Measurements from ENCODE around the gene SCARB1. TPM values are rescaled to one million over a fixed set of nuclear protein-coding genes. Genes with fewer than 3 reads are reported as not detected.

SCARB1 gene
- total RNA-seq, 2 experiments from 2014 or later: 5.3 to 6.2 TPM

GRCh38 chr12:124853781-124854636 is 9.7 kb downstream of the SCARB1 start:
- H3K4me1 Mint-ChIP-seq: peaks cover 16% of the 10 kb centered on the region
- ChIA-PET CTCF (interaction anchor here (0.7 to 2.0 kb wide), 3 partner anchors 9 to 53 kb away, joined by 3 to 7 read pairs (median 5); no protein-coding TSS in a partner anchor), POLR2A (no interaction called here)
- no peaks in the 10 kb centered on the region for H3K27me3 Mint-ChIP-seq
- H3K9me3 Mint-ChIP-seq: no peaks in the 10 kb centered on the region
- no peaks in the 10 kb centered on the region for H3K36me3 Mint-ChIP-seq (ENCODE audit: low read depth)
- no peak overlapping the region for H3K27ac Mint-ChIP-seq
- H3K4me3 Mint-ChIP-seq: no peak overlapping the region
- no peak for DNase-seq

DNA sequence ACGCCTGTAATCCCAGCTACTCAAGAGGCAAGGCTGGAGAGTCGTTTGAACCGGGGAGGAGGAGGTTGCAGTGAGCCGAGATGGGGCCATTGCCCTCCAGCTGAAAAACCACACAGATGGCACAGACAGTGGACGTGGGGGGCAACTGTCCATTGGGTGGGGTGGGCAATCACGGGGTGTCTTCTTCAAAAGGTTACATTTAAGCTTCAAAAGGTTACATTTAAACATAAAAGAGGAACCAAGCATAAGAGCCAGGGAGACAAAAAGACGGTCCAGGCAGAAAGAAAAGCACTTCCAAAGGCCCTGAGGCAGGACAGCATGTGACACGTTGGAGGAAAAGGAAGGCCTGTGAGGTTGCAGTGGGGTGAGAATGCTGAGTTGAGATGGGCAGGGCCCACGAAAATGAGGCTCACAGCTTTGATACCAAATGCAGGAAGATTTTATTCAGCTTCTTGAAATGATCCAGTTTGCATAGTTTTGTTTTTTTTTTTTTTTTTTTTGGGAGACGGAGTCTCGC is 10.7 kb downstream of the SCARB1 start:
- no peak overlapping the region for H3K27ac Mint-ChIP-seq
- ChIA-PET POLR2A (no interaction called here), CTCF (interaction anchor here (0.6 to 2.0 kb wide), 4 partner anchors 10 to 254 kb away, joined by 3 to 7 read pairs (median 4); no protein-coding TSS in a partner anchor)
- DNase-seq: no peak
- H3K4me1 Mint-ChIP-seq: peaks cover 16% of the 10 kb centered on the region
- H3K27me3 Mint-ChIP-seq: no peaks in the 10 kb centered on the region
- no peaks in the 10 kb centered on the region for H3K9me3 Mint-ChIP-seq
- no peak overlapping the region for H3K4me3 Mint-ChIP-seq
- H3K36me3 Mint-ChIP-seq (ENCODE audit: low read depth): no peaks in the 10 kb centered on the region

- ChIA-PET CTCF (interaction anchor here (0.6 to 1.3 kb wide), 2 partner anchors 54 to 253 kb away, joined by 3 to 7 read pairs; no protein-coding TSS in a partner anchor), POLR2A (no interaction called here)
- no peaks in the 10 kb centered on the region for H3K36me3 Mint-ChIP-seq (ENCODE audit: low read depth)
- H3K9me3 Mint-ChIP-seq: no peaks in the 10 kb centered on the region
- DNase-seq: peak; percentile 10
- H3K4me3 Mint-ChIP-seq: no peak overlapping the region
- H3K27ac Mint-ChIP-seq: no peak overlapping the region
- H3K27me3 Mint-ChIP-seq: no peaks in the 10 kb centered on the region
- peaks cover 16% of the 10 kb centered on the region for H3K4me1 Mint-ChIP-seq
These were observed 11.3 kb downstream of the SCARB1 start for GRCh38 chr12:124852329-124852831.

GRCh38 chr12:124851342-124851741 is 12.3 kb downstream of the SCARB1 start:
- Mint-ChIP-seq H3K4me1 (peaks cover 16% of the 10 kb centered on the region), H3K9me3 (no peaks in the 10 kb centered on the region), H3K4me3 (no peak overlapping the region), H3K36me3 (ENCODE audit: low read depth) (no peaks in the 10 kb centered on the region), H3K27me3 (no peaks in the 10 kb centered on the region), H3K27ac (no peak overlapping the region)
- no peak for DNase-seq
- POLR2A ChIA-PET: no interaction called here
- CTCF ChIA-PET: no interaction called here

DNA sequence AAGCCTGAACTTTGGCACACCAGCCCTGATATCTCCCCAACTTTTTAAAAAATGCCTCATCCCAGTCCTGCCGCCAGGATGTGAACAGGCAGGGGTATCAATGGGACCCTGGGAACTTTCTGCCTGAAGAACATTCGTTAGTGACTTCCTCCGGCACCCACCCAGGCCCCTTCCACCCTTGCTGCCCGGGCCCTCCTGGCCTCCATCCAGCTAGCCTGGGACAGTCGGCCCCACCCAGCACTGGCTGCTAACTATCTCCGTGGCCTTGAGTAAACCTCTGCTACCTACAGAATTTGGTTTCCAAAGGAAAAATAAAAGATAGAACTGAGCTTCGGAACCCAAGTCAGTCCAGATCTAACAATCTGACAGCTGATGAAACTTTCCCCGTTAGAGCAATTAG is 14.3 kb downstream of the SCARB1 start:
- DNase-seq: no peak
- Mint-ChIP-seq H3K4me3 (no peak overlapping the region), H3K27me3 (no peaks in the 10 kb centered on the region), H3K4me1 (peaks cover 11% of the 10 kb centered on the region), H3K9me3 (no peaks in the 10 kb centered on the region), H3K27ac (no peak overlapping the region), H3K36me3 (ENCODE audit: low read depth) (no peaks in the 10 kb centered on the region)
- CTCF ChIA-PET: interaction anchor here (1.1 kb wide), 1 partner anchor 23 kb away, joined by 3 read pairs; no protein-coding TSS in a partner anchor
- POLR2A ChIA-PET: no interaction called here

- Mint-ChIP-seq H3K36me3 (ENCODE audit: low read depth) (no peaks in the 10 kb centered on the region), H3K9me3 (no peaks in the 10 kb centered on the region), H3K27me3 (no peaks in the 10 kb centered on the region), H3K4me3 (no peak overlapping the region), H3K27ac (no peak overlapping the region), H3K4me1 (peaks cover 11% of the 10 kb centered on the region)
- CTCF ChIA-PET: interaction anchor here (1.1 kb wide), 1 partner anchor 23 kb away, joined by 3 read pairs; no protein-coding TSS in a partner anchor
- POLR2A ChIA-PET: no interaction called here
- no peak for DNase-seq
These were observed 14.9 kb downstream of the SCARB1 start for GRCh38 chr12:124848621-124849380.

GRCh38 chr12:124847113-124848074 is 16.3 kb downstream of the SCARB1 start:
- Mint-ChIP-seq H3K27ac (no peak overlapping the region), H3K9me3 (no peaks in the 10 kb centered on the region), H3K36me3 (ENCODE audit: low read depth) (no peaks in the 10 kb centered on the region), H3K27me3 (no peaks in the 10 kb centered on the region), H3K4me3 (no peak overlapping the region), H3K4me1 (peaks cover 6% of the 10 kb centered on the region)
- ChIA-PET CTCF (no interaction called here), POLR2A (no interaction called here)
- DNase-seq: no peak

DNA sequence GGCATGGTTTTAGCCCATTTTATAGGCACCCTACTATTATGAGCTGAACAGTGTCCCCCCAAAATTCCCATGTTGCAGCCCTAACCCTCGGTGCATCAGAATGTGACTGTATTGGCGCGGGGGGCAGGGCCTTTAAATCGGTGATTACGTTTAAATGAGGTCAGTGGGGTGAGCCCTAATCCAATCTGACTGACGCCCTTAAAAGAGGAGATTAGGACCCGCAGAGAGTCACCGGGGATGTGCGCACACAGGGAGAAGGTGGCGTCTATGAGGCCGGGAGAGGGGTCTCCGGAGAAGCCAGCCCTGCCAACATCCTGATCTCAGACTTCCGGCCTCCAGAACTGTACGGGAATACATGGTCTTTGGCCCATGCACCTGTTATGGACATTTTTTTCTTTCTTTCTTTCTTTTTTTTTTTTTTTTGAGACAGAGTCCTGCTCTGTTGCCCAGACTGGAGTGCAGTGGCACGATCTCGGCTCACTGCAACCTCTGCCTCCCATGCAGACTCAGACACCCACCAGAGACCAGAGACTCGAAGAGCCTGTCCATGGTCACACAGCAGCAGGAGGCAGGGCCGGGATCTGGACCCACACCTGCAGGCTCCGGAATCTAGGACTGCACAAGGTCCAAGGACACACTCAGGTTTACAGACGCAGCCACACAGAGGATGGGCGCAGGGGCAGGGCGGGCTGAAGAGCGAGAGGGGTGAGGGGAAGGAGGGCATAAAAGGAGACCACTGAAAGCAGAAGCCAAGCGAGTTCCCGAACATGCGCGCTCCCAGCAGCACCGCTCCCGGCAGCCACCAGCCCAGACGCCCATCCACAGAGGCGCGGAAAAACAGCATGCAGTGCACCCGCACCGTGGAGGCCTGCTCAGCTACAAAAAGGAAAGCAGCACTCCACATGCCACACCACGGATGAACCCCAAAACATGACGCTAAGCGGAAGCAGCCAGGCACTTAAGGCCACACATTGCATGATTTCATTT is 19.0 kb downstream of the SCARB1 start:
- H3K36me3 Mint-ChIP-seq (ENCODE audit: low read depth): no peaks in the 10 kb centered on the region
- H3K4me1 Mint-ChIP-seq: no peaks in the 10 kb centered on the region
- no peak for DNase-seq
- H3K4me3 Mint-ChIP-seq: no peak overlapping the region
- CTCF ChIA-PET: no interaction called here
- H3K27ac Mint-ChIP-seq: no peak overlapping the region
- POLR2A ChIA-PET: no interaction called here
- no peaks in the 10 kb centered on the region for H3K27me3 Mint-ChIP-seq
- no peaks in the 10 kb centered on the region for H3K9me3 Mint-ChIP-seq

DNA sequence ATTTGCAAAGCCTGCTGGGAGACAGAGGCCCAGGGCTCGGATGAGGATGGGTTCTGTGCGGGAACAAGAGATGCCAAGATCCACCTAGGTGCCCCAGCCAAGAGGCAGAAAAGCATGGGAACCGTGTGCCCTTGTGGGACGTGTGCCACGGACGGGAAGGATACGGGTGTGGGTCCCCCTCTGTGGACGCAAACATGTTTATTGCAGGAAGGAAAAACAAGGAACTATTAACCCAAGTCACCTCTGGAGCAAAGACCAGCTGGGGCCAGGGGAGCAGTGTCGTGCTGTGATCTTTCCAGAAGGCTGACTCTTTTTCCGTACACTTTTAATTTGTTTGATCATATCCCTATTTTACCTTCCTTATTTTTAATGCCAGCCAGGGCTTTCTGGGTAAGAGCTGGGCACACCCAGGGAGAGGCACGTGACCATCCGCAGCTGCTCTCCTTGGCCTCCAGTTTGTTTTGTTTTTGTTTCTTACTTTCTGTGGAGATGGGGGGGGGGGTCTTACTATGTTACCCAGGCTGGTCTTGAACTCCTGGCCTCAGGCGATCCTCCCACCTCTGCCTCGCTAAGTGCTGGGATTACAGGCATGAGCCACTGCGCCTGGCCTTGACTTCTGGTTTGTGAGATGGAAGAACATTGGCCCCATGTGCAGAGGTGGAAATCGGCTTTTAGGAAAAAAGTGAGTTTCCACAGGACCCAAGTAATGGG is 20.7 kb downstream of the SCARB1 start:
- no peak overlapping the region for H3K27ac Mint-ChIP-seq
- ChIA-PET POLR2A (interaction anchor here (0.6 kb wide), 1 partner anchor 243 kb away, joined by 3 read pairs; no protein-coding TSS in a partner anchor), CTCF (interaction anchor here (1.1 to 1.5 kb wide), 2 partner anchors 46 to 102 kb away, joined by 4 read pairs; no protein-coding TSS in a partner anchor)
- no peak overlapping the region for H3K4me3 Mint-ChIP-seq
- no peaks in the 10 kb centered on the region for H3K36me3 Mint-ChIP-seq (ENCODE audit: low read depth)
- no peaks in the 10 kb centered on the region for H3K9me3 Mint-ChIP-seq
- no peaks in the 10 kb centered on the region for H3K4me1 Mint-ChIP-seq
- no peak for DNase-seq
- H3K27me3 Mint-ChIP-seq: no peaks in the 10 kb centered on the region

- POLR2A ChIA-PET: interaction anchor here (0.6 kb wide), 1 partner anchor 244 kb away, joined by 3 read pairs; no protein-coding TSS in a partner anchor
- no peak overlapping the region for H3K27ac Mint-ChIP-seq
- H3K36me3 Mint-ChIP-seq (ENCODE audit: low read depth): no peaks in the 10 kb centered on the region
- H3K4me1 Mint-ChIP-seq: no peaks in the 10 kb centered on the region
- H3K4me3 Mint-ChIP-seq: no peak overlapping the region
- CTCF ChIA-PET: interaction anchor here (0.6 to 1.5 kb wide), 3 partner anchors 45 to 803 kb away, joined by 3 to 4 read pairs (median 4); no protein-coding TSS in a partner anchor
- no peak for DNase-seq
- H3K27me3 Mint-ChIP-seq: no peaks in the 10 kb centered on the region
- H3K9me3 Mint-ChIP-seq: no peaks in the 10 kb centered on the region
These were observed 21.5 kb downstream of the SCARB1 start for GRCh38 chr12:124842073-124842749.

Data from activated CD4-positive, alpha-beta T cell treated with anti-CD3 and anti-CD28 coated beads, Interleukin-2, amount 10 ng/mL, durations not matched to agents 7 days and 5 days (primary cell).